Mucosa of rectum (tissue), 2 donors: ENCODE results near the gene DCAF8.

Experiments used
- H3K27ac ChIP-seq, 2 donors: one replicate each; pipeline ENCODE4 v1.7.0; 2013; ENCODE audit warnings: inconsistent platforms in 2 of 2, low read depth in 2 of 2, low read length in 2 of 2
- H3K27me3 ChIP-seq, 2 donors: one replicate each; pipeline ENCODE4 v1.7.0; 2013; ENCODE audit warnings: low read length in 2 of 2; ENCODE audit not compliant: control insufficient read depth in 2 of 2, insufficient read depth in 2 of 2
- H3K36me3 ChIP-seq, 2 donors: one replicate each; pipeline ENCODE4 v1.7.0; 2013; ENCODE audit warnings: low read length in 2 of 2; ENCODE audit not compliant: control insufficient read depth in 2 of 2, insufficient read depth in 2 of 2
- H3K4me1 ChIP-seq, 2 donors: one replicate each; pipeline ENCODE4 v1.7.0; 2013; ENCODE audit warnings: low read length in 2 of 2, mild to moderate bottlenecking in 1 of 2; ENCODE audit not compliant: control insufficient read depth in 2 of 2, insufficient read depth in 2 of 2
- H3K4me3 ChIP-seq, 2 donors: one replicate each; pipeline ENCODE4 v1.7.0; 2013; ENCODE audit warnings: low read length in 2 of 2
- H3K9ac ChIP-seq, 2 donors: one replicate each; pipeline ENCODE4 v1.7.0; 2013; ENCODE audit warnings: low read length in 2 of 2, low read depth in 1 of 2, mild to moderate bottlenecking in 1 of 2
- H3K9me3 ChIP-seq, 2 donors: one replicate each; pipeline ENCODE4 v1.7.0; 2013; ENCODE audit warnings: low read length in 2 of 2; ENCODE audit not compliant: control insufficient read depth in 2 of 2
- donor health status: healthy.
- donor health status: Normal muscosa, but diverticular disease.

The DCAF8 gene

DNA sequence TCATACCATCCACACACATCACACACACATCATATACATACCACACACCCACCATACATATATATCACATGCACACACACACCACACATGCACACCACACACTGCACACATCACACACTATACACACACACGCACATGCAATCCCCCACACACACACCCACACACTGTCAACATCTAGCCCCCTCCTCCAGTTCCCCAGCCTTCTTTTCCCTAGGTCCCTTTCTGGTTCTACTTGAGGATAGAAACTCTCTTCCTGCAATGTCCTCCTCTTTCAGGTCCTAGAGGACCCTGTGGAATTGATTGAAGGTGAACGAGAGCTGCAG lies 67.7 kb downstream of the DCAF8 start:
- H3K4me3 ChIP-seq, result no peak overlapping the region
- no peaks in the 10 kb centered on the region for H3K9me3 ChIP-seq
- no peak overlapping the region for H3K27ac ChIP-seq
- H3K4me1 ChIP-seq, result peaks cover 5% of the 10 kb centered on the region in 2 donors
- no peak overlapping the region for H3K9ac ChIP-seq
- no peaks in the 10 kb centered on the region for H3K27me3 ChIP-seq
- no peaks in the 10 kb centered on the region for H3K36me3 ChIP-seq

DNA sequence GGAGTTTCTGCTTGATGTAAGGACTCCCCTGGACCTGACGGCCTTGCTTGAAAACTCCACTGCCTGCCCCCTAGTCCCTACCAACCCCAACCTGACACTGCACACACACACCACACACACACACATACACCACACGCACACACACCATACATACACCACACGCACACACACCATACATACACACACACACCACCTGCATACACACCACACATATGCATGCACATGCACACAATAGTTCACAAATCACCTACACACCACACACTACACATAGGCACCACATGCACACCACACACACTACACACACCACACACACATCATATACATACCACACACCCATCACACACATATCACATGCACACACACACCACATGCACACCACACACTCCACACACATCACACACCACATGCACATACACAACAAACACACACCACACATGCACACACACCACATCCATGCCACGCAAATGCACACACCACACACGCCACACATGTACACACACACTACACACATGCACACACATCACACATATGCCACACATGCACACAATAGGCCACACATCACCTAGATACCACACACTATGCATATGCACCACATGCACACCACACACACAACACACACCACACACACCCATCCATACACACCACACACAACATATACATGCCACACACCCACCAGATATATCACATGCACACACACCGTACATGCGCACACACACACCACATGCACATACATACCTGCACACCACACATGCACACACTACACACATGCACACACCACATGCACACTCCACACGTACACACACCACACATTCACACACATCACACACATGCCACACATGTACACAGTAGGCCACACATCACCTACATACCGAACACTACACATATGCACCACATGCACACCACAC lies 68.3 kb downstream of the DCAF8 start:
- H3K27ac ChIP-seq, result no peak overlapping the region
- no peaks in the 10 kb centered on the region for H3K36me3 ChIP-seq
- H3K9ac ChIP-seq, result no peak overlapping the region
- no peaks in the 10 kb centered on the region for H3K27me3 ChIP-seq
- no peaks in the 10 kb centered on the region for H3K9me3 ChIP-seq
- no peak overlapping the region for H3K4me3 ChIP-seq
- H3K4me1 ChIP-seq, result peaks cover 5% of the 10 kb centered on the region in 2 donors

- Histone ChIP-seq H3K36me3 (no peaks in the 10 kb centered on the region), H3K9ac (peak overlapping the region; percentile 18 to 36), H3K4me3 (no peak overlapping the region), H3K27me3 (no peaks in the 10 kb centered on the region), H3K9me3 (no peaks in the 10 kb centered on the region), H3K4me1 (peaks cover 5% of the 10 kb centered on the region in 2 donors), H3K27ac (no peak overlapping the region)
Observed at GRCh38 chr1:160193091-160193819, 69.1 kb downstream of the DCAF8 start.

- no peaks in the 10 kb centered on the region for H3K36me3 ChIP-seq
- H3K27me3 ChIP-seq, result no peaks in the 10 kb centered on the region
- no peak overlapping the region for H3K4me3 ChIP-seq
- no peak overlapping the region for H3K27ac ChIP-seq
- no peak overlapping the region for H3K9ac ChIP-seq
- H3K4me1 ChIP-seq, result peaks cover 5% of the 10 kb centered on the region in 2 donors
- H3K9me3 ChIP-seq, result no peaks in the 10 kb centered on the region
Observed at GRCh38 chr1:160192234-160192633, 70.1 kb downstream of the DCAF8 start.

DNA sequence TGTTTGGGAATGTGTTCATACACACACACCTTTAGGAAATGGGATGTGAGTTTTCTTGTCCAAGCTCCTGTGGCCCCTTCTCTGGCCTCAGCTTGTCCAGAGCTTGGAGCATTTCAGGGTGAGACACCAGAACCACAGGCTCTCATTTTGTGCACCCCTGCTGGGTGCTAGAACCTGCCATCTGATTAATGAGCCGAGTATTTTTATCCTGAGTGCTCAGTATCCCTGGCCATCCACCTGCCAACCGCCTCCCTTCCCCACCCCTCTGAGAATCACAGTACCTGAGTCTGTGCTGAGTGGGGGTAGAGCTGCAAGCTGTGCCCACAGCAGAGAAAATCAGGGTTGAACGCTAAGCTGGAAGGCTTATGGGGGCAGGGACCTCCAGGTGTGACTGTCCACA lies 70.6 kb downstream of the DCAF8 start:
- H3K27me3 ChIP-seq, result no peaks in the 10 kb centered on the region
- H3K27ac ChIP-seq, result no peak overlapping the region
- H3K9me3 ChIP-seq, result no peaks in the 10 kb centered on the region
- no peak overlapping the region for H3K9ac ChIP-seq
- H3K4me1 ChIP-seq, result peaks cover 5% of the 10 kb centered on the region in 2 donors
- no peak overlapping the region for H3K4me3 ChIP-seq
- H3K36me3 ChIP-seq, result no peaks in the 10 kb centered on the region

DNA sequence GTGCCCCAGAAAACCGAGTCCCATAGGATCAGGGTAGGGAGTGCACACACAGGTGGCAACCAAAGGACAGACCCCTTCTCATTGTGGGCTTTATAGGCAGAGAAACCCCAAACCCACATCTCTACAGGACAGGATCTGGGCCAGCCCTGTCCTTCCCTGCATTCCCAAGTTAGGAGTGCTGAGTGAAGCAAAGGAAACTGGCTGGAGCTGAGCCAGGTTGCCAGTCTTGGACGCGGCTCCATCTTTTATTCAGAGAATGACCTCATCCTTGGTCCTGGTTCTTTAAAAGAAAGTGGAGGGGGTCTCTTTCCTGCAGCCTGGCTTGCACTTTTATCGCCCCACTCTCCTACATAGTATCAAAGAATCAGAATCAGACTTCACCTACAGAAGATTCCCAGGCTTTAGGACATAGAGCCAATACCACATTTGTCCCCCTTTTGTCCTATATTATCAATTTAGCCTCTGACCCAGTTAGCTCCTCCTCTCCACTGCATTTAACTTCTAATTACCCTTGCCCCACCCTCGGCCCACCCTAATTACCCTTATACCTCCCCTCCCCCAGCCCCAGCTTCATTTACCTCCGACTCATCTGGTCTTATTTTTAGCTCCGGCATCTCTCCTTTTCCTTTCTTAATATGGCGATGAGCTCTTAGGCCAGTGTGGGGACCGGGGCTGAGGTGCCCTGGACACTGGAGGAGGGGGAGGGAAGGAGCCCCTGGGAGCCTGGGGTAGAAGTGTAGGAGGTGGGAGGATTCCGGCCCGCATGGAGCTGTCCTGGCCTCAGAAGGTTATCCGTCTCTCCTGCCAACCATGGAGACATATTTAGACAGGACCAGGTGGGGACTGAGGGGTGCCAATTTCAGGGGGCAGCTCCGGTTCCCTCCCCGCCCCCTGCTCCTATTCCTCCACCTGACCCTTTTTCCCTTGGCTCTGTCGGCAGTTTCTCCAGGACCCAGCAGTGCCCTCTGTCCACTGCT lies 72.4 kb downstream of the DCAF8 start, which contains the start of gene CASQ1:
TSS of gene CASQ1 (plus strand) at position 927 of the 977 bp plus-strand sequence. CDS start 177 bp downstream, outside the sequence.
- H3K9ac ChIP-seq, result no peak within 1 kb of the TSS
- H3K9me3 ChIP-seq, result no peaks in the 10 kb centered on the region
- no peak within 1 kb of the TSS for H3K4me3 ChIP-seq
- H3K36me3 ChIP-seq, result no peaks in the 10 kb centered on the region
- H3K4me1 ChIP-seq, result peaks cover 5% of the 10 kb centered on the region in 2 donors
- no peaks in the 10 kb centered on the region for H3K27me3 ChIP-seq
- H3K27ac ChIP-seq, result no peak within 1 kb of the TSS

- Histone ChIP-seq H3K36me3 (no peaks in the 10 kb centered on the region), H3K4me3 (no peak overlapping the region), H3K27me3 (no peaks in the 10 kb centered on the region), H3K9me3 (no peaks in the 10 kb centered on the region), H3K27ac (no peak overlapping the region), H3K4me1 (peaks cover 2% of the 10 kb centered on the region in 2 donors), H3K9ac (no peak overlapping the region)
Observed at GRCh38 chr1:160188341-160188740, 74.0 kb downstream of the DCAF8 start.

GRCh38 chr1:160187407-160187806 lies 74.9 kb downstream of the DCAF8 start:
- Histone ChIP-seq H3K27me3 (no peaks in the 10 kb centered on the region), H3K4me3 (no peak overlapping the region), H3K27ac (no peak overlapping the region), H3K4me1 (no peaks in the 10 kb centered on the region), H3K9ac (no peak overlapping the region), H3K9me3 (no peaks in the 10 kb centered on the region), H3K36me3 (no peaks in the 10 kb centered on the region)

GRCh38 chr1:160186729-160187128 lies 75.6 kb downstream of the DCAF8 start:
- Histone ChIP-seq H3K9ac (no peak overlapping the region), H3K9me3 (no peaks in the 10 kb centered on the region), H3K36me3 (no peaks in the 10 kb centered on the region), H3K27ac (no peak overlapping the region), H3K27me3 (no peaks in the 10 kb centered on the region), H3K4me1 (no peaks in the 10 kb centered on the region), H3K4me3 (no peak overlapping the region)
